KMS-11 (cell line): ENCODE data around the gene MST1R.

Experiments
- H2AFZ ChIP-seq: fragments of 200-600 bp; sonication (generic); 2 replicates; pipeline ENCODE4 v1.6.1; 2016; ENCODE audit warnings: antibody characterized with exemption, mixed run types, low read depth
- H3K27ac ChIP-seq: fragments of 200-600 bp; sonication (generic); 2 replicates; pipeline ENCODE4 v1.6.1; 2016; ENCODE audit warnings: mild to moderate bottlenecking, mixed run types
- H3K27me3 ChIP-seq: fragments of 200-600 bp; sonication (generic); 2 replicates; pipeline ENCODE4 v1.6.1; 2017; ENCODE audit warnings: mild to moderate bottlenecking, low read depth, mixed run types, moderate library complexity; ENCODE audit not compliant: insufficient read depth
- H3K36me3 ChIP-seq: fragments of 200-600 bp; sonication (generic); 2 replicates; pipeline ENCODE4 v1.6.1; 2017; ENCODE audit warnings: mild to moderate bottlenecking, mixed run types; ENCODE audit not compliant: insufficient read depth
- H3K4me1 ChIP-seq: fragments of 200-600 bp; sonication (generic); 2 replicates; pipeline ENCODE4 v1.6.1; 2016; ENCODE audit warnings: mild to moderate bottlenecking, low read depth, mixed run types; ENCODE audit not compliant: poor library complexity, severe bottlenecking
- H3K4me2 ChIP-seq: fragments of 200-600 bp; sonication (generic); 2 replicates; pipeline ENCODE4 v1.7.0; 2016; ENCODE audit warnings: mild to moderate bottlenecking, mixed run types
- H3K4me3 ChIP-seq: fragments of 200-600 bp; sonication (generic); IDR thresholded peaks from 2 replicates; pipeline ENCODE4 v1.6.1; 2017; ENCODE audit warnings: low read depth, low read length, mixed read lengths; ENCODE audit not compliant: insufficient read depth
- H3K79me2 ChIP-seq: fragments of 200-600 bp; sonication (generic); 2 replicates; pipeline ENCODE4 v1.6.1; 2016; ENCODE audit warnings: low read depth, mixed run types; ENCODE audit not compliant: insufficient read depth
- H3K9ac ChIP-seq: fragments of 200-600 bp; sonication (generic); 2 replicates; pipeline ENCODE4 v1.6.1; 2016; ENCODE audit warnings: mild to moderate bottlenecking, mixed run types
- H4K20me1 ChIP-seq: fragments of 200-600 bp; sonication (generic); 2 replicates; pipeline ENCODE4 v1.6.1; 2016; ENCODE audit warnings: mild to moderate bottlenecking, mixed run types; ENCODE audit not compliant: insufficient read depth
- CTCF ChIP-seq: fragments of 200-600 bp; sonication (generic); conservative IDR thresholded peaks from 2 replicates; pipeline ENCODE4 v1.6.1; 2017; ENCODE audit warnings: low read depth, mild to moderate bottlenecking, antibody characterized with exemption, low read length, moderate library complexity, mixed read lengths

Gene MST1R

GRCh38 chr3:49842843-49843517, 60.7 kb downstream of the MST1R start:
- H3K4me3 ChIP-seq, result no peak overlapping the region
- H2AFZ ChIP-seq, result no peak overlapping the region
- no peaks in the 10 kb centered on the region for H3K27me3 ChIP-seq
- H3K79me2 ChIP-seq, result no peaks in the 10 kb centered on the region
- no peak overlapping the region for H3K27ac ChIP-seq
- no peaks in the 10 kb centered on the region for H4K20me1 ChIP-seq
- no peak for TF ChIP-seq CTCF
- H3K4me1 ChIP-seq, result no peaks in the 10 kb centered on the region
- H3K9ac ChIP-seq, result no peak overlapping the region
- H3K36me3 ChIP-seq, result no peaks in the 10 kb centered on the region
- H3K4me2 ChIP-seq, result no peak overlapping the region

- Histone ChIP-seq H3K27ac (no peak overlapping the region), H3K36me3 (no peaks in the 10 kb centered on the region)
Measured at GRCh38 chr3:49841806-49842205, 61.9 kb downstream of the MST1R start.

GRCh38 chr3:49841126-49841696, 62.5 kb downstream of the MST1R start:
- Histone ChIP-seq H3K4me2 (no peak overlapping the region), H3K36me3 (no peaks in the 10 kb centered on the region), H3K9ac (no peak overlapping the region), H3K27ac (no peak overlapping the region), H3K27me3 (no peaks in the 10 kb centered on the region), H3K4me1 (no peaks in the 10 kb centered on the region), H4K20me1 (no peaks in the 10 kb centered on the region), H3K79me2 (no peaks in the 10 kb centered on the region), H2AFZ (no peak overlapping the region), H3K4me3 (no peak overlapping the region)
- TF ChIP-seq CTCF, result peak; percentile 27; the same call in 1 of the 2 replicates

More at GRCh38 chr3:49841806-49842205, 61.9 kb downstream of the MST1R start:
- no peak overlapping the region for H3K9ac ChIP-seq
- H3K4me2 ChIP-seq, result no peak overlapping the region
- H3K4me1 ChIP-seq, result no peaks in the 10 kb centered on the region
- no peak for TF ChIP-seq CTCF
- H2AFZ ChIP-seq, result no peak overlapping the region
- H3K27me3 ChIP-seq, result no peaks in the 10 kb centered on the region
- no peak overlapping the region for H3K4me3 ChIP-seq
- no peaks in the 10 kb centered on the region for H3K79me2 ChIP-seq
- no peaks in the 10 kb centered on the region for H4K20me1 ChIP-seq

- Histone ChIP-seq H3K4me1 (no peaks in the 10 kb centered on the region), H2AFZ (no peak overlapping the region), H3K4me3 (no peak overlapping the region), H3K27me3 (no peaks in the 10 kb centered on the region), H3K36me3 (no peaks in the 10 kb centered on the region), H3K4me2 (no peak overlapping the region), H3K79me2 (no peaks in the 10 kb centered on the region), H3K9ac (no peak overlapping the region), H3K27ac (no peak overlapping the region), H4K20me1 (no peaks in the 10 kb centered on the region)
- TF ChIP-seq CTCF, result no peak
Measured at GRCh38 chr3:49840388-49840787, 63.3 kb downstream of the MST1R start.
